Glomerular visceral epithelial cell (primary cell): Measurements from ENCODE around the gene PRR23B.

Experiments
- DNase-seq: peaks from one replicate; pipeline ENCODE4 v3.0.0-alpha.2; 2016; ENCODE audit errors: extremely low spot score

Gene PRR23B

GRCh38 chr3:138974462-138974861 is 46.3 kb downstream of the PRR23B start:
- DNase-seq, result peak; percentile 60

- DNase-seq, result no peak
These were observed 47.8 kb downstream of the PRR23B start for GRCh38 chr3:138972941-138973340.

- no peak for DNase-seq
These were observed 48.9 kb downstream of the PRR23B start for GRCh38 chr3:138971766-138972320.
